GM19372 (cell line): Measurements from ENCODE around the gene ST6GALNAC3.

ENCODE experiments used
- ATAC-seq: cut with Tn5 transposase; IDR thresholded peaks from one replicate; pipeline ENCODE4 v1.9.1; 2021; ENCODE audit warnings: mild to moderate bottlenecking, low read depth, moderate library complexity; ENCODE audit not compliant: unreplicated experiment

ST6GALNAC3 gene

DNA sequence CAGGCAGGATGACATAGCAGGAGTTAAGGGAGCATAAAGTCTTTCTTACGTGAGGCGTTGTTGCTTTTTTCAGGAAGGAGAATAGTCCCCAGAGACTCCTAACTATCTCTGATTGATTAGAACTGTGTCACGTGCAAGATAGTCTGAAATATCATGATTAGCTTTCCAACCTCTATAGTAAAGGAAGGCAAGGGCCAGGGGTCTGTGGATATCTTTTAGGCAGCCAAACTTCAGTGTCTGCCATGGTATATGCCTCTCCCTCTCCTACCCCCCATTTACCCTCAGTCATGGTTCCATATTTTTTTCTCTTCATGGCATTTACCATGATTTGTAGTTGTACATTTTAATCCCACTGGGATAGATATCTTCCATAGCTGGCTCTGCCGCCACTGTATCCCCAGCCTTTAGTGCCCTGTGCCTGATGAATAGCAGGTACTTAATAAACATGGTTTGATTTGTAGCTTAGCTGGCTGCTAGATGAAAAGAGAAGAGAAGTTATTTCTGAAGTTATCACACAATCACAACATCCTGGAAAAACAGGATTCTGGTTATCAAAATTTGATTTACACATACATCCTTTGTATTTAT, 474.1 kb downstream of the ST6GALNAC3 start:
- no peak for ATAC-seq

DNA sequence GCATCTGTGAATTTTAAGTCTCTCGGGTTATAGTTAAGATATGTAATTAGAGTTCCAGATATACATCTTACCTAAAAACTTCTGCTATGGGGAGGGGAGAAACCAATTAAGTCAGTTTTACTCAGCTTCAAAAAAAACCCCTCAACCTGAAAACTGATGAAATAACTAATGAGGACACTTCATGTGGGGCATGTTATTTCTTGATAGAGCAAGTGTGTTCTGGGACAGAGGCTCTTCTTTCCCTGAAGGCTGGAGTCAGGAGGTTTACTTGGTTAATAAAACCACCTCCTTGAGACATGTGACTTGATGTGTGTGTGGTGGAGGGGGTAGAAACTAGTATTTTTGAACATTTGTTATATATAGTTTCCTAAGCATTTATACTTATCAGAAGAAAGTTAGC, 479.7 kb downstream of the ST6GALNAC3 start:
- no peak for ATAC-seq

DNA sequence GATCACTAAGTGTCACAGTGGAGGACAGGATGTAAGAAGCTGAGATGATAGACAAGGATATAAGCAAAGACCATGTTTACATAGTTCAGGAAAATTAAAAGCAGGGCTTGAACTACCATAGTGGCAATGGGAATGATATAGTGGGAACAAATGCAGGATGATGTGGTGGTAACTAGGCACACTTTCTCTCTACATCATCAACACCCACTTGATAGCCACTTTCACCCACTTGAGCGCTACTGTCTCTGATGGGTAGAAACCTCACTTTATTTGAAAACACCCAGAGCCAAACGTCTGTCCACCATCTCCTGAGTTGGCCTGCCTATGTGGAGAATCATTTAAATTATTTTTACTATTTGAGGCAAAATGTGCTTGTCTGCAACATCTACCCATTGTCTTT, 487.7 kb downstream of the ST6GALNAC3 start:
- no peak for ATAC-seq

DNA sequence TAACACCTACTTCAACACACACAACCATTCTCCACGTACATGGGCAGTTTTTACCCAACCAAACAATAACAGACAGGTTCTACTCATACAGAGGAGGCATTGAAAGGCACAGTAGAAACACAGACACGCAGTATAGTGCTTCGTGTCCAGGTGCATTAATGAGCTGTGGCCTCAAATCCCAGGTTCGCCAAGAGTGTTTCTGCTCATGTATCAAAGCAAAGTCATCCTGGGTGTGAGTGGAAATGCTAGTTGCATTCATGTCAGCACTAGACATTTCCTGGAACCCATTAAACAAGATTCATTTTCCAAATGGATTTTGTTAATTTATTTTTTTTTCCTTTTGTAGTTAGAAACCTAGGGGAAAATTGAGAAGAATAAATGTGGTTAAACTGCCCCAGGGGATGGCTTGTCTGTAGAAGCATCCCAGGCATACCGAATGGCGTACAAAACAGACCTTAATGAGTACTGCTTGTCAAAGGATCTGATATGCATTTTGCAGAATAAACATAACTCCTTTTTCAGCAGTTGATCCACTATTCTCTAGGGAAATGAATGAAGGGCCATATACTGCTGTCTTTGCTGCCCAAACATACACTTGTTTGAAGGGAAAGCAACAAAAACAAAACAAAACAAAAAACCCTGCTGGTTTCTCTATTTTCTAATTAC, 494.2 kb downstream of the ST6GALNAC3 start:
- no peak for ATAC-seq

DNA sequence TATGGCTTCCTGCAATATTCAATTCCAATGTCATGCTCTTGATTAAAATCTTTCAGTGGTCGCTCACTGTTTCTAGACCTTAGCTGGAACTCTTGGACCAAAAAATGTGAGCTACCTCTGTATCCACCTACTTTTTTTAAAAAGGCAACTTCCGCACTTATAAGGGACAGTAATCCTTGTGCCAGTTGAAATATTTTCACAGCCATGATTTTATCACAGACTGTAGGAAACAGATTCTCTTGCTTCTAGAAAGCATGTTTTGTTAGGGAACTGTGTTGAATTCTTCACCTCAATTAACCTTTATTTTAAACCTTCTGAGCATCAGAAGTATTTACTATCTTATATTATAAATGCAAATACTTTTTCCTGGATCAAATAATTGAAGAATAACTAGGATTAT, 496.7 kb downstream of the ST6GALNAC3 start:
- ATAC-seq = no peak

DNA sequence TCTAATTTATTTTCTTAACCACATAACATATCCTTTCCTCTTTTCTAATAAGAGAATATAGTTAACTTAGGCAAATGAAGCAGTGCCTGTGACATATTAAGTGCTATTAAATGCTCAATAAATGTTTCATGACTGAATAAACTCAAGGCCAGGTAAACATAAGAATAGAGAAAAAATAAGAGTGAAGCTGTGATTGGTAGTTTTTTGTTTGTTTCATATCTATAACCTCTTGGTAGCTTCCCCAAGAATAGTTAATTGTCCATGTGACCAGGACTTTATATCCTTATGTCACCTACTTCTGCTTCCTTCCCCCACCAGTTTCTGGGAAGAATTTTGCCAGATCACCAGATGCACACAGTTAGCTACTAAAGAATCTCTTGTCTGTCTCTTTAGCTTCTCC, 497.7 kb downstream of the ST6GALNAC3 start:
- no peak for ATAC-seq

DNA sequence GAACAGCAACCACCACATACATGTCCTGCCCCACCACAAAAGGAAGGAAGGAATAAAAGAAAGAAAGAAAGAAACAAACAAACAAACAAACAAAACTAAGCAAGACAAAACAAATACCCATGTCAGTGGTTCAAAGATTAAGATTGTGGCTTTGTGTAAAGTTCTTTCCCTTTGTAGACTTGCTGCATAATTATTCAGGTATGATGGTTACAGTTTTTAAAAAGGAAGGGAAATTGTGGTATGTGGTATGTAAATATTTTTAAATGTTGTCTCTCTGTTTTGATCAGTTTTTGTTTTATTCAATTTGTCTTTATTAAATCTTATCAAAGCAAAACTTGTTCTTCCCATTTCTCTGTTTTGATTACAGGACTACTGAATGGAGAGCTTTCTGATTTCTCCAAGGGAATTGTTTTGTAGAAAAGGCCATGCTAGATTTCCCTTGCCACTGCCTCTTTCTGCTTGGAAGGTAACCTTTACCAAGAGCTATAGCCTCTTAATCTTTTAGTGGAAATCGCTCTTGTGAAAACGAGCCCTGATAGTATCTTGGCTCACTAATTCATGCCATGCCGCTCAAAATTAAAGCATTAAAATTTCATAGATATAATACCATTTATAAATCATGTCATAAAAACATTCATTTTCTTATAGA, 502.5 kb downstream of the ST6GALNAC3 start:
- ATAC-seq = no peak

DNA sequence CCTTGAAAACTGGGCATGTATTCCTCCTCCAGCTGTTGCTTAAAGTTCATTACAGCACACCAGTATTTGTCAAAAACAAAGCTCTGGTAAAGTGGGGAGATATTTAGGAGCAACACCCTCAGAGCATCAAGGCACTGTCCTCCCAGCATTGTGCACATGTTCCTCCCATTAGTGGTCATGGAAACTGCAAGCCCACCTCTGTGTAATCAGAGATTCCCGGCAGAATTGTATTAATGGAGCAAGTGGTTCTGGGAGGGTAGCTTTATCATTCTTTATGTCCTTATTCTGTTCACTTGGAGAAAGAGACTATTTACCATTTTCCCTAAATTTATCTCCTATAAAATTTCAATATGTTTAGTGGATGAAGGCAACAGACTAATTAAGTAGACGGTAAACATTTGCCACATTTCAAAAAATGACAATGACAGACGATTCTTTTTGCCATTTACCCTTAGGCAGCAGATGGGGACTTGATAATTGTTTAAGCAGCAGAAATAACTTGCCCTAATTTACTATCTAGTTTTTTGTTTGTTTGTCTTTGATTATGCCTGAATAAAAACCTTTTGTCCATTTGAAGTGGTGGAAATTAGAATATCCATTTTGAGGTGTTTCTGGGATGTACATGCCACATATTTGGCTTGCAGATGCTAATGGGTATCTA, 503.1 kb downstream of the ST6GALNAC3 start:
- no peak for ATAC-seq

DNA sequence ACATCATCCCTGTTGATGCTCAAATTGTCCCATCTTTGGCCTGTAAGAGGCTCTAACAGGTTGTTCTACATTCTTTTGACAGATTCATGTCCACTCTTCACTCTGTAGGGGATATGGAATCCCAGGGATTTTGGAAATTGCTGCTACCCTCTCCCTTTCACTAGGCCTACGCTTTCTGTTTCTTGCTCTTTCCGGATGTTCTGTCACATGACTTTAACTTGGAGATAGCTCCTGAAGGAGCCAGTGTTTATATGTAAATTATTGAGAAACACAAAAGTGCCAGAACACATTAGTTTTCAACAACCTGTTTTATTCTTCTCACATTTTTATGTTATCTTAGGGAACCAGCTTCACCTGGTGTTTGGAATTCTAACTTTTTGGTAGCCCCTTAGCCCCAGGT, 505.7 kb downstream of the ST6GALNAC3 start:
- no peak for ATAC-seq

DNA sequence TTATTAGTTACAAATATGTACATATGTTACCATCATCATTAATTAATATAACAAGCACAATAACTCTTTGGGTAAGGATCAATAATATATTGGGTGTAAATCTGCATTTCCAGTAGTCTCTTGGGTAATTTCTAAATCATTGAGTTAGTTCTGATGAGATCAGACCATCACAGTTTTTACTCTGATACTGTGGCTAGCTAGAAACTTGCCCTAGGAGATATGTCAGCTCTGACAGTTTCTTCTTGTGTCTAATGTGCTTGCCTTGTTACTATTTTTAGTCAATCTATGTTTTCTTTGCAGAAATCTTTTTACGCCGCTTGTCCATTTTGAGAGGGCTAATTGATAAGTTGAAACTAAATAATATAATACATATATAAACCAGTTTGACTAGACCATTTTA, 507.2 kb downstream of the ST6GALNAC3 start:
- ATAC-seq = no peak

DNA sequence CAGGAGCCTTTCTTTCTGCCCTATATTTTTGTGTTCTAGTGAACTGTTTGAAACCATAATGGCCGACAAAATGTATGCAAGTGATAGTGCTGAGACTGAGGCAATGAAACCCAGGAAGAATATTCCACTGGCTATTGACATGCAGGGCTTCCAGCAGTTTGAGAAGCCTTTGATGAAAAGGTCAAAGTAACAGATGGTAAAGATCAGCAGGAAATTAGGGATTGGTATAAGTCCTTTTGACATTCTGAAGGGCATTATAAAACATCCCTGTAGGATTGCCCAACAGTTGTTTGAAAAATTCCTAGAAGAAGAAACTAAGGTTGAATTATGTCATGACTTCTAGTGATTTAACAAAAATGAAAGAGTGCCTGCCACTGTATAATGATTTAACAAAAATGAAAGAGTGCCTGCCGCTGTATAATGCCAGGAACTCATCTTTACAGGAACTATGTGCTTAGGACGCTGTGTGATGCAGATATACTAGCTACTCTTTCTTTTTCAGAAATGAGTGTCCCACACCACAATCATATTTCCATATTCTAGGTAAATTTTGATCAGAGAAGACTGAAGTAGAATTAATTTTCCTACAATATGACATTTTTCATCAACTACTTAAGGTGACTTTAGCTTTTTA, 508.8 kb downstream of the ST6GALNAC3 start:
- ATAC-seq = no peak

DNA sequence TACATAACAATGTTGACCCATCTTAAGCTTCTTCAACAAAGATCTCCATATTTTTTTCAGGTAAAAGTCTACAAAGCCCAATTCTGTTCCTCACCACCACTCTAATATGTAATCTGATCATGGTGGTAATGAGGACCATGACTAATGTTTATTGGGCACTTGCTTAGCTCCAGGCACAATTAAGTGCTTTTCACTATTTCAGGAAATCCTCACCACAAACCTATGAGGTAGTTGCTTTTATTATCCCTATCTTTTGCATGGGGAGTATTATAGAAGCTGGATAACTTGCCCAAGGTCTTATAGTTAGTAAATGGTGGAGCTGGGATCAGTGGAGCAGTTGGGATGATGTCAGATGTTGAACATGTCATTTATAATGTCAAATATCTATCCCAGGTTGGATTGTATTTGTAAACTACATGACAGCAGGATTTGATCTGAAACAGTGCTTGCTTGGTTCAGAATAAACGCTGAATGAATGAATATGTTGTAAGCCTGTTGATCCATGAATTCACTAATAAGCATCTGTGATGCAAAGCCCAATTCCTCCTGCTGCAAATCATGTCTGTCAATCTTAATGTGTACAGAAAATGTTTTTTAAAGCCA, 509.4 kb downstream of the ST6GALNAC3 start:
- no peak for ATAC-seq

DNA sequence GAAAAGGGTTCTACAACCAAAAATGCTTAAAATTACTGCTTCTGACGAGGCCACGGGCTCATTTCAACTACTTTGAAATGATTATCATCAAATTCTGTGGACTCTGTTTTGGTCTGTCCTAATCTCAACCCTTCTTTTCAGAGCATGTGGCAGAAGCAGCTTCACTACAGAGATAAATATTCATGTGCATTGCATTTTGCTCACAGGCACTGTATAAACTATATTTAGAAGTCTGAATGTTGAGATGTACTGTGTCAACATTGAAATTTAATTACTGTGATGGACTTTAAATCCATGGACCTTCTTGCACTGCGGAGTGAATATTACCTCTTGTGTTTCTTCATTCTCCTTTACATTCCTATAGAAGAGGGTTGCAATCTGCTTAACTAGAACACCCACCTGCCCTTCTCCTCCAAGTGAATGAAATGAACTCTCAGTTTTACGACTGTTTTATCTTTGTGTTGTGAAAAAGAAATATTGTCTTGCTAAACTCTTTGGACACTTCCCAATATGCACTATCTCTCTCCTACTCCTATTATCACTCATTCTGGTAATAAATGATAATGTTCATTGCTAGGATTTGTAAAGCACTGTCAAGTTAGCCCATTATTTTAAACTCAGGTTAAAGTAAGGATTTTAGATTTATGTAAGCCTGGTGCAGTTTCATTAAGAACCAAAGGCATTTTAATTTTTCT, 511.6 kb downstream of the ST6GALNAC3 start:
- no peak for ATAC-seq

DNA sequence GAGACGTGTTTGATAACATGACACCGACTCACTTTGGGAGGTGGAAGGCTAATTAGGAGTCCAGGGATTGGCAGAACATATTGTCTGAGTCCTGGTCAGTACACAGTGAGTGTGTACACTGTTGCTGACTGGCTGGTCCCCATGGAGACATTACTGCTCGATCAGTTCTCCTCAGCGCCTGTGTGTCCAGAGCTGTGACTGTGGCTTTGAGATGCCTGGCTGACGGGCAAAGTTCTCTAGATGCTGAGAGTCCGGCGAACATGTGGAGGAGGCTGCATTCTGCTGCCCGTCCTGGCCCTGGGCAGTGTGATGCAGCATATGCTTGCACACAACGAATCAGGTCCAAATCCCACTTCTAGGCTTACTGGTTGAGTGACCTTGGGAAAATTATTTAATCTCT, 512.7 kb downstream of the ST6GALNAC3 start:
- no peak for ATAC-seq

DNA sequence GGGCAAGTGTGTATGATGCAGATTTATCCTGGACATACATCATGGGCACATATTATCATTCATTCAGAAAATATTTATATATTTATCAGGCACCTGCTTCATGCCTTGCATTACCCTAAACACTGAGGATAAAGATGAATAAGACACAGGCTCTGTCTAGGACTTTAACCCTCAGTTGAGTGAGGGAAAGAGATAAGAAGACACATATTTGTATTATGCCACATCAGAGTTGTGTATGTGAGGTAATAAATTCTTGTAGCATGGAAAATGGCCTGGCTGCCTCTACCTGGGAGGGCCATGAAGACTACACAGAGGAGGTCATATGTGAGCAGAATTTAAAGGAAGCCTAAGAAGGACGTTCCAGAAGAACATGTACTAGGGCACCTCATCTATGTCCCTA, 516.9 kb downstream of the ST6GALNAC3 start:
- ATAC-seq = no peak

DNA sequence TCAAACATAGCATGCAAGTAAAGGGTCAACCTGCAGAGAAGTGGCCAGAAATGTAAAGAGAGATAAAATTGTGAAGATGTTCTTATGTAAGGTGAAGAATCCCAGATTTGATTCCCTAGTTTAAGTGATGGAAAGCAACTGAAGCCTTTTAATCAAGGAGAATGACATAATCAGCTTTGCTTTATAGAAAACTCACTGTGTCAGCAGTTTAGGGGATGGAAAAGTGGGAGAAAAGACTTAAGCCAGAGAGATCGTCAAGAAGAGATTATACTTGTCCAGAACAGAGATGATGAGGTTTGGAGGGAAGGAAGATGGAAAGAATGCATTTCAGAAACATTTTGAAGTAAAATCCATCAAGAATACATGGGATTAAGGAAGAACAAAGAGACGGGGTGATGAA, 517.4 kb downstream of the ST6GALNAC3 start:
- no peak for ATAC-seq

DNA sequence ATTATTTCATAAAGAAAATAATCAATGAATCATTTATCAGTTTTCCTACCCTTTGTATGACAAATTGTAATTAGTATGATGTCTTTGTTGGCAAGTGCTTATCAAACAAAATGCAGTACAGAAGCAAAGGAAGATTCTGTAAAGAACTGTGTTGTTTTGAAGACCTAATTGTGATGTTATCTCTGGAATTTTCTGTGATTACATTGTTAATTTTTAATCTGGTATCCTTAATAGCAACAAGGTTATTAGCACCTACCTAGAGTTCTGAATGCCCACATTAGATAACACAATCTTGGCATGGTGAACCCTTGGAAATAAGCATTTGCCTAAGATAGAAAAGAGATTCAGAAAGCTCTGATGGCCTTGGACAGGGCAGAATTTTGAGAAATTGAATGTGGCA, 518.6 kb downstream of the ST6GALNAC3 start:
- ATAC-seq = no peak

DNA sequence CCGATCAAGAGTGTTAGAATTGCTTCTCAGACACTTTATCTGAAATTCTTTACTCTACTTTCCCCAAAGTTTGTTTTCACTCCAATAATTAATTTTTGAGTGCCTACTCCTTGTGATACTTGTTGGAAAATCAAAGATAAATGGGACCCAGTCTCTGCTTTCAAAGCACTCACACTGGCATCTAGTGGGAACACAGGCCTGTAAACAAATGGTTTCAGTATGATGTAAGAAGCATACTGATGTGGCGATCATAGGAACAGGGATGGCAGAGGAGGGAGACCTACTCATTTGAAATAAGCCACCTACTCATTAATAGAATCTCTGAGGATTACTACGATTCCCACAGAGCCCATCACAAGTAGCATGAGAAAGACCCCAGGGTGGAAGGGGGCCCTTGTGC, 519.1 kb downstream of the ST6GALNAC3 start:
- ATAC-seq = no peak

DNA sequence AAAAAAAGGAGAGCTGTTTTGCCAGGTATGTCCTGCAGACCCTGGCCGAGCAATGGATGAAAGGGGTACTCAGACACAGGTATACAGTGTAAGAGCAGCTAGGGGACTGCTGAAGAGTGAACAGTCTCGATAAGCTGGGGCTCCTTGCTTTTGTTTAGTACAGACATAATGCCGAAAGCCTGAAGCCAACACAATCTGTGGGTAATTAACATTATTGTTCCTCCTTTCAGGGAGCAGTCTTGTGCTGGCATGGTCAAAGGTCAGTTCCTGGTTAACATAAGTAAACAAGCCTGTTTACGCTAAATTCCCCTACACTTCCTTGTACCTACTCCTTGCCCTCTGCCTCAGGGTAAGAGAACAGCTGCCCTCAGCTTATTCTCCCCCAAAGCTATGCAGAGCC, 520.5 kb downstream of the ST6GALNAC3 start:
- no peak for ATAC-seq

DNA sequence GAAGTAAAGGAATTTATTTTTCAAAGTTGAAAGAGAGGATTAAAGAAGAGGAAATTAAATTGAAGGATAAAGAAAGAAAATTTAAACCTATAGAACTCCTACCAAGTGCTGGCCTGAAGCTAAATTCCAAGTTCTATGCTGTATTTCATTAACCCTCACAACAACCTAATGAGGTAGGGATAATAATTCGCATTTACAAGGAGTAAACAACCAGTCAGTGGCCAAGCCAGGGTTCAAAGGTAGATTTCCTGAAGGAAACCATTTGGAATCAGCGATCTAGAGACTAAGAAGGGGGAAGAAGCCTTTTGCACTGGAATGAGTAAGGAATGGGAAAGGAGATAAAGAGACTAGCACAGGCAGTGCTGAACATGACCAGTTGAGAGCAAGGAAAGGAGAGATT, 526.9 kb downstream of the ST6GALNAC3 start:
- ATAC-seq = no peak
